ENCODE measurements around the gene LRP5.

DNA sequence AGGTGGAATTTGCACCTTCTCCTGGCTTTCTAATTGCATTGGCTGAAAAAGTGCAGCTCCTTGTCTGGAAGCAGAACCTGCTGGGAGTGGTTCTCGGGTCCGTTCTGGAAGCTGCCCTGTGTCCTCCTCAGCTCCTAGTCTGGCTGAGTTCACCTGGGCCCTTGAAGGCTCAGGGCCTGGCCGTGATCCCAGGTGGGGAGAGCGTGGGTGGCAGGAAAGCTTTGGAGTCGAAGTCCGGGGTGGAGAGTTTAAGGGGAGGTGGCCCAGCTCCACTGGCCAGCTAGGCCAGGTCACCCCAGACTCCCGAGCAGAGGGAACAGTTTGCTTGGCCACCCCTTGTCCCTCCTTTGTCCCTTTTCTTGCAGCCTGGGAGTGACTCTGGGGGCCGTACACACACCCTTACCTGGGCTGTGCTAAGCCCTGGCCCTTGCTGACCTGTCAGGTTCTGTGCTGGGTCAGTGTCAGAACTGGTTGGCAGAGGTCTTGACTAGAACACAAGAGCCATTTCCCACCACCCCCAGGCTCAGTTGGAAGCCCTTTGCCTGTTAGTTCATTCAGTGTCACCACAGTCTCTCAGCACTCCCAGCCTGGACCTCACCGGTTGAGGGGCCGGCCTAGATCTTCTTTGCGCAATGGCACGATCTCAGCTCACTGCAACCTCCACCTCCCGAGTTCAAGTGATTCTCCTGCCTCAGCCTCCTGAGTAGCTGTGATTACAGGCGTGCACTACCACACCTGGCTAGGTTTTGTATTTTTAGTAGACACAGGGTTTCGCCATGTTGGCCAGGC, 37.3 kb downstream of the LRP5 start:
- TF ChIP-seq CBX3 (IDR thresholded peaks at IDR 0.05; ENCODE audit: low read depth) (no peak), CEBPB (IDR thresholded peaks at IDR 0.05; ENCODE audit: low read depth) (no peak)

All from HCT116 (cell line).